ENCODE results near the gene SUPT4H1.

Gene SUPT4H1

GRCh38 chr17:58302919-58303585 lies 48.9 kb downstream of the SUPT4H1 start:
- DNase-seq = no peak

DNA sequence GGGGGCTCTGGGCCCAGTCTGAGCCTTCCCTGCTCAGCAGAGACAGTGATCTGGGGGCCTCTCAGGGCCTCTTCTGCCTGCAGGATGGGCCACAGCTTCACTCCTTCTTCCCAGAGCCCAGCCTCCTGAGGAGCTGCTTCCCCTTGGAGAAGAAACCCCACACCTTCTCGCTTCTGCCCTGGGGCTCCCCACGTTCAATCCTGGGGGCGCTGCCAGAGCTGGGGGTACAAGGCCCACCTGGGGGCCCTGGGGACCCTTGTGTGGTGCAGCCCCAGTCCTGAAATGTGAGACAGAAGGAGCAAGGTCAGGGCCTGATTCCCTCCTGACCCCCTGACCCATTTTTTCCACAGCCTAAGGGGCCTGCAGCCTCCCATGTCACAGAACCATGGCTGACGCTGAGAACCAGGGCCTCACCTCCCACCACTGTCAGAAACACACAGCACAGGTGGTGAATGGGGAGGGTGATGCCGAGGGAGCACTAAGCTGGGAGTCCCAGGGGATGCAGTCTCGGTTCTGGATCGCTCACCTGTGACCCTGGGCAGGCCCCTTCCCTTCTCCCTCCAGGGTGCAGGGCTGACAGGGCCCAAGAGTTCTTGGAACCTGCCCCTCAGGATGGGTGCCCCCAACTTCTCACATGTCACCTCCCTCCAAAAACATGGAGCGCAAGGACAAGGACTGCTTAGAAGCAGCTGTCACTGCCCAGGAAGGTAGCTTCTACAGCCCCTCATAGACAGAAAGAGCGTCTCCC lies 49.7 kb downstream of the SUPT4H1 start:
- no peak for DNase-seq

DNA sequence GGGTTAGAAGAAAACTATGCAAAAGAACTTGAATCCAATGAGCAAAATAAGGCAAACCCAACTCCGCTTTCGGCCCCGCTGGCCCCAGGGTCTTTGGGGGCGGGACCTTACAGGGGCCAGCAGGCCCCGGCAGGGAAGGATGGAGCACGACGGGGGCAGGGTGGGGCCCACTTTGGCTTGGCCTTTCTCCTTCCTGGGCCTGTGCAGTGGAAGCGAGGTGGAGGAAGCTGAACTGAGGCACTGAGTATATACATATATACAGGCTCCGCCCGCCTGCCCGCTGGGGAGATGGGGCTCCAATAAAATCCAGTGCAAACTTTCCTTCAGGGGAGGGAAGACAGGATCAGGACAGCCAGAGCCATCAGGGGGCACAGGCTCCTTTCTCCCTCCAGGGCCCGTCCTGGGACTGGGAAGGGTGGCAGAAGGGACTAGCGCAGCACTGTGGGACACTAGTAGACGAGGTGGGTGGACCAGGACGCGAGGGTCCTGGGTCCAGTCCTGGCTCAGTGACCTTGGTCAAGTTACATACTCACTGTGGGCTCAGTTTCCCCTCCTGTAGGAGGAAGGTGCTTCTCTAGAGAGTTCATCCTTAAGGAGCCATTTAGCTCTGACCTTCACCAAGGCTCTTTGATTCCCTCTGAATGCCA lies 50.4 kb downstream of the SUPT4H1 start:
- no peak for DNase-seq

DNA sequence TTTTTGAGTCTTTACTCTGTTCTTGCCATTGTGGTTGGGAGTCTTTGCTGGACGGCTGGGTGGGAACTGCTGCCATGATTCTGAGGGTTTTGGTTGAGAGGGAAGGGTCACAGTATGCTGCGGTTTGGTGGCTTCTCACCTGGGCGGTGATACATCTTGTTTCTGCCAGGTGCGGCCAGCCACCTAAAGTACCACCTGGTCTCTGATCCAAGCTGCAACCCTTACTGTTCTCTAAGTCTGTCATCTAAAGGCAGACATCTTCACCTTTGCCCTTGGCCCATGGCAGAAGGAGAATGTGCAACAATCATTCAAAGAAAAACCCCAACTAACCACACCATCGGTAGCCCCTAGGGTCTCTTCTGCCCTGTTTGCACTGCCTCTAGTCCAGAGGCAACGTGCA lies 51.7 kb downstream of the SUPT4H1 start:
- DNase-seq = no peak

All from CD4-positive, alpha-beta T cell treated with Interferon alpha-2 for 1 hour (primary cell).